ENCODE measurements around the gene TTLL8.

The TTLL8 gene

DNA sequence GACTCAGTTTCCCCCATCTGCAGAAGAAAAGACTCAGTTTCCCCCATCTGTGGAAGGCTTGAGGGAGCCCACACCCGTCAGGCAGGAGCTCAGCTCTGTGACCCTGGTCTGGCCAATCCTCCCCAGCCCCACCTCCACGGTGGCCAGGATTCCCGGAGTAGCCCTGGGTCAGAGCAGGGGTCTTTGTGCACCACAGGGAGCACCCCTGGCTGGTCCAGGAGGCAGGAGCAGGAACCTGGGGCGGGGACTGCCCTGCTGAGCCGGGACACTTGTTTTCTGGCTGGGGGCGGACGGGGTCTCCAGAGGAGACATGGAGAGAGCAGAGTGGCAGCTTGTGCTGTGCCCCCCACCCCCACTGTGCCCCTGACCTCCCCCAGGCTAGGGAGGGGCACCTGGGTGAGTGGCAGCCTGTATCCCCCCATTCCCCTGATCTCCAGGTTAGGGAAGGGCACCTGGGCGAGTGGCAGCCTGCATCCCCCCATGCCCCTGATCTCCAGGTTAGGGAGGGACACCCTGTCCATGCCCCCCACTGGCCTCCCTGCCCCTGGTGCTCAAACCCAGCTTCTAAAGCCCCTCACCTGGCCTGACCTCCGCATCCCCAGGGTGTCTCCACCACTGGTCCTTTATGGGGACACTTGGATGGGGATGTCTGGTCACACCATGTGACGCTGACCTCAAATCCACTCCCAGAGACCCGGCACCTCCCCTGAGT, 64.3 kb downstream of the TTLL8 start:
- H2AFZ ChIP-seq (ENCODE audit: low read length), result no peak overlapping the region
- no peaks in the 10 kb centered on the region for H3K79me2 ChIP-seq (ENCODE audit: low read length)
- H3K9ac ChIP-seq (ENCODE audit: low read length), result no peak overlapping the region
- H3K27me3 ChIP-seq (replicated peaks; ENCODE audit: insufficient read depth, low read length), result peaks cover 24% of the 10 kb centered on the region
- DNase-seq, result no peak
- H3K4me1 ChIP-seq (ENCODE audit: low read length), result no peaks in the 10 kb centered on the region
- H3F3A ChIP-seq (ENCODE audit: insufficient read depth, low read length), result no peaks in the 10 kb centered on the region
- H3K9me3 ChIP-seq (replicated peaks; ENCODE audit: insufficient read depth, low read length), result no peaks in the 10 kb centered on the region
- TF ChIP-seq EZH2phosphoT487 (IDR thresholded peaks at IDR 0.05; ENCODE audit: low read length), result no peak
- TF ChIP-seq, protein P1, sequence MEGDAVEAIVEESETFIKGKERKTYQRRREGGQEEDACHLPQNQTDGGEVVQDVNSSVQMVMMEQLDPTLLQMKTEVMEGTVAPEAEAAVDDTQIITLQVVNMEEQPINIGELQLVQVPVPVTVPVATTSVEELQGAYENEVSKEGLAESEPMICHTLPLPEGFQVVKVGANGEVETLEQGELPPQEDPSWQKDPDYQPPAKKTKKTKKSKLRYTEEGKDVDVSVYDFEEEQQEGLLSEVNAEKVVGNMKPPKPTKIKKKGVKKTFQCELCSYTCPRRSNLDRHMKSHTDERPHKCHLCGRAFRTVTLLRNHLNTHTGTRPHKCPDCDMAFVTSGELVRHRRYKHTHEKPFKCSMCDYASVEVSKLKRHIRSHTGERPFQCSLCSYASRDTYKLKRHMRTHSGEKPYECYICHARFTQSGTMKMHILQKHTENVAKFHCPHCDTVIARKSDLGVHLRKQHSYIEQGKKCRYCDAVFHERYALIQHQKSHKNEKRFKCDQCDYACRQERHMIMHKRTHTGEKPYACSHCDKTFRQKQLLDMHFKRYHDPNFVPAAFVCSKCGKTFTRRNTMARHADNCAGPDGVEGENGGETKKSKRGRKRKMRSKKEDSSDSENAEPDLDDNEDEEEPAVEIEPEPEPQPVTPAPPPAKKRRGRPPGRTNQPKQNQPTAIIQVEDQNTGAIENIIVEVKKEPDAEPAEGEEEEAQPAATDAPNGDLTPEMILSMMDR (IDR thresholded peaks at IDR 0.05; ENCODE audit: low read length), result no peak
- no peak for TF ChIP-seq EZH2 (optimal IDR thresholded peaks at IDR 0.05; ENCODE audit: low read depth, low read length)
- H3K36me3 ChIP-seq (replicated peaks; ENCODE audit: insufficient read depth, low read length), result no peaks in the 10 kb centered on the region
- H3K9me2 ChIP-seq (replicated peaks; ENCODE audit: insufficient read depth, low read length), result no peaks in the 10 kb centered on the region
- no peak overlapping the region for H3K27ac ChIP-seq (ENCODE audit: low read length)
- no peak overlapping the region for H3K4me3 ChIP-seq (ENCODE audit: low read length)
- no peaks in the 10 kb centered on the region for H4K20me1 ChIP-seq (ENCODE audit: insufficient read depth, low read length)
- H3K4me2 ChIP-seq (ENCODE audit: low read depth, low read length), result no peak overlapping the region

DNA sequence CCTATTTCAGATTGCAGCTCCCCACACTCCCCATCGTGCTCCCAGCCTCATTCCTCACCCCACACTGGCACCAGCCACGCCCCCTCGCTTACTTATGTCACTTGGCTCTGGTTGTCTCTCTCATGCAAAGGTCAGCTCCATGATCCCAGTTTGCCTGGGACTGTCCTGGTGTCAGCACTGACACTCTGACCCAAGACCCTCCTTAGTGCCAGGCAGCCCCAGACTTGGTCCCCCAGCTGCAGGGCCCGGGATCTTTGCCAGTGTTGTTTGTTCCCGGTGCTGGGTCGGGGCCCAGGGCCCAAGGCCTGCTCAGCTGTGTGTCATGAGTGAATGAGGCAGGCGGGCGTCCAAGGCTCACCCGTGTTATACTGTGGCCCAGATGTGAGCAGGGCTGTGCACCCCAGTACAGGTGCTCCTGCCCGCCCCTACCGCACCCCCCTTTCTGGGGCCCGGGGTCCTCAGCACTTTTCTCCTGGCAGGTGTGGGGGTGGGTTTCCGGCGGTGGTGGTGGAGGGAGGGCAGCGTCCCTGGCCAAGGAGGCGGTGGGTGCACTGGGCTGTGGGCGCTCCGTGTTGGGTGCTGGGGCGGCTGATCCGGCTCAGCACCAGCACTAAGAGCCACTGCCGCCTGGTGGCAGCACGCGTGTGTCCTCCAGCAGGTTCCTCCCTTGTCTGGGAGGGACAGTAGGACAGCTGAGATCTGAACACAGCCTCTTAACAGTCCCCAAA, 65.0 kb downstream of the TTLL8 start:
- Histone ChIP-seq H3K4me3 (ENCODE audit: low read length) (no peak overlapping the region), H3K9me2 (replicated peaks; ENCODE audit: insufficient read depth, low read length) (no peaks in the 10 kb centered on the region), H2AFZ (ENCODE audit: low read length) (no peak overlapping the region), H3K4me1 (ENCODE audit: low read length) (no peaks in the 10 kb centered on the region), H3K36me3 (replicated peaks; ENCODE audit: insufficient read depth, low read length) (no peaks in the 10 kb centered on the region), H3K4me2 (ENCODE audit: low read depth, low read length) (no peak overlapping the region; the same call in 1 of the 2 replicates), H3K27ac (ENCODE audit: low read length) (no peak overlapping the region), H4K20me1 (ENCODE audit: insufficient read depth, low read length) (no peaks in the 10 kb centered on the region), H3K79me2 (ENCODE audit: low read length) (no peaks in the 10 kb centered on the region), H3K27me3 (replicated peaks; ENCODE audit: insufficient read depth, low read length) (peaks cover 31% of the 10 kb centered on the region), H3K9ac (ENCODE audit: low read length) (no peak overlapping the region), H3F3A (ENCODE audit: insufficient read depth, low read length) (no peaks in the 10 kb centered on the region), H3K9me3 (replicated peaks; ENCODE audit: insufficient read depth, low read length) (no peaks in the 10 kb centered on the region)
- TF ChIP-seq EZH2 (optimal IDR thresholded peaks at IDR 0.05; ENCODE audit: low read depth, low read length), result no peak
- TF ChIP-seq, protein P1 (IDR thresholded peaks at IDR 0.05; ENCODE audit: low read length), result peak; percentile 71
- DNase-seq, result peak; percentile 64

DNA sequence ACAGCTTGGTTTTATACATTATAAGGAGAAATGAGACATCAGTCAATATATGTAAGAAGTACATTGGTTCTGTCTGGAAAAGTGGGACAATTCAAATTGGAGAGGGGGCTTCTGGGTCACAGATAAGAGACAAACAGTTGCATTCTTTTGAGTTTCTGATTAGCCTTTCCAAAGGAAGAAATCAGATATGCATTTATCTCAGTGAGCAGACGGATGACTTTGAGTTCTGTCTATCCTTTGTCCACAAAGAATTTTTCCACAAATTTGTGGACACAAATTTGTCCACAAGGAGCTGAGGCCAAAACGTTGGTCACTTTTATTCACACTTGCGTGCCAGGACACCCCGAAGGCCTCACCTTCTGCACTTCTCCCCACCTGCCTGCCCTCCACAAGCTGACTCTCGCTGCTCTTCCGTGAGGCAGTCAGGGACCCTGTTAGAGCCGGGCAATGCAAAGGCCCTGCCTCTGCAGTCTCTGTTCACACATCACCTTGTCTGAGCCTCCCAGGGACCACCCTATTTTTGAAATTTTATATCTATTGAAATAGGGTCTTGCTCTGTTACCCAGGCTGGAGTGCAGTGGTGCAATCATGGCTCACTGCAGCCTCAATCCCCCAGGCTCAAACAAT, 66.1 kb downstream of the TTLL8 start:
- Histone ChIP-seq H3K79me2 (ENCODE audit: low read length) (no peaks in the 10 kb centered on the region), H4K20me1 (ENCODE audit: insufficient read depth, low read length) (no peaks in the 10 kb centered on the region), H3K9me2 (replicated peaks; ENCODE audit: insufficient read depth, low read length) (no peaks in the 10 kb centered on the region), H3K9ac (ENCODE audit: low read length) (no peak overlapping the region), H3K36me3 (replicated peaks; ENCODE audit: insufficient read depth, low read length) (no peaks in the 10 kb centered on the region), H3K9me3 (replicated peaks; ENCODE audit: insufficient read depth, low read length) (no peaks in the 10 kb centered on the region), H3K4me3 (ENCODE audit: low read length) (no peak overlapping the region), H3F3A (ENCODE audit: insufficient read depth, low read length) (no peaks in the 10 kb centered on the region), H3K4me2 (ENCODE audit: low read depth, low read length) (no peak overlapping the region), H2AFZ (ENCODE audit: low read length) (no peak overlapping the region), H3K27ac (ENCODE audit: low read length) (no peak overlapping the region), H3K4me1 (ENCODE audit: low read length) (no peaks in the 10 kb centered on the region), H3K27me3 (replicated peaks; ENCODE audit: insufficient read depth, low read length) (peaks cover 41% of the 10 kb centered on the region)
- TF ChIP-seq, protein P1 (IDR thresholded peaks at IDR 0.05; ENCODE audit: low read length), result no peak
- TF ChIP-seq EZH2 (optimal IDR thresholded peaks at IDR 0.05; ENCODE audit: low read depth, low read length), result no peak
- no peak for TF ChIP-seq EZH2phosphoT487 (IDR thresholded peaks at IDR 0.05; ENCODE audit: low read length)
- no peak for DNase-seq
